Stimulated activated CD4-positive, alpha-beta T cell treated with anti-CD3 and anti-CD28 coated beads, Interleukin-15, amount 100 ng/mL, for 1 hour (primary cell): Measurements from ENCODE around the gene EGFR.

ENCODE experiments used
- DNase-seq, 2 donors: peaks; one replicate each; pipeline ENCODE4 v3.0.0-alpha.2; 2020; ENCODE audit warnings: low read depth in 1 of 2, low spot score in 1 of 2

Gene EGFR

GRCh38 chr7:55206235-55207029 lies 187.6 kb downstream of the EGFR start:
- DNase-seq = no peak

GRCh38 chr7:55207436-55208125 lies 188.8 kb downstream of the EGFR start:
- DNase-seq = no peak

- DNase-seq = no peak
These were observed 190.5 kb downstream of the EGFR start for GRCh38 chr7:55209366-55209765.

- DNase-seq = no peak
These were observed 191.4 kb downstream of the EGFR start for GRCh38 chr7:55210176-55210575.

GRCh38 chr7:55210716-55211115 lies 191.9 kb downstream of the EGFR start:
- DNase-seq = no peak

GRCh38 chr7:55211726-55212125 lies 192.9 kb downstream of the EGFR start:
- DNase-seq = no peak

- DNase-seq = no peak
These were observed 193.4 kb downstream of the EGFR start for GRCh38 chr7:55212176-55212575.

GRCh38 chr7:55212838-55213237 lies 194.0 kb downstream of the EGFR start:
- no peak for DNase-seq

- no peak for DNase-seq
These were observed 195.9 kb downstream of the EGFR start for GRCh38 chr7:55214707-55215106.

GRCh38 chr7:55223023-55223422 lies 204.2 kb downstream of the EGFR start:
- DNase-seq = no peak

- no peak for DNase-seq
These were observed 205.3 kb downstream of the EGFR start for GRCh38 chr7:55224111-55224510.

GRCh38 chr7:55224810-55225209 lies 206.0 kb downstream of the EGFR start:
- DNase-seq = no peak

- no peak for DNase-seq
These were observed 211.2 kb downstream of the EGFR start for GRCh38 chr7:55230014-55230413.

GRCh38 chr7:55231736-55232280 lies 213.0 kb downstream of the EGFR start:
- no peak for DNase-seq

- no peak for DNase-seq
These were observed 214.2 kb downstream of the EGFR start for GRCh38 chr7:55233001-55233400.

GRCh38 chr7:55234408-55234807 lies 215.6 kb downstream of the EGFR start:
- DNase-seq = no peak

GRCh38 chr7:55235115-55235514 lies 216.3 kb downstream of the EGFR start:
- no peak for DNase-seq

GRCh38 chr7:55235801-55236200 lies 217.0 kb downstream of the EGFR start:
- no peak for DNase-seq

- no peak for DNase-seq
These were observed 217.7 kb downstream of the EGFR start for GRCh38 chr7:55236476-55236875.

- DNase-seq = no peak
These were observed 218.5 kb downstream of the EGFR start for GRCh38 chr7:55237156-55237893.

GRCh38 chr7:55239406-55239805 lies 220.6 kb downstream of the EGFR start:
- no peak for DNase-seq
